Panc1 (cell line): ENCODE results near the gene PLEKHA7. TPM values are rescaled to one million over a fixed set of nuclear protein-coding genes. Genes with fewer than 3 reads are reported as not detected.

Experiments used
- ATAC-seq: fragments of 200-7000 bp; cut with Tn5 transposase; 2 replicates; pipeline ENCODE4 v1.9.1; 2020; ENCODE audit warnings: mild to moderate bottlenecking, moderate library complexity
- BruUV-seq: library from RNA; stranded (reverse); fragments of 400-500 nt; replicated peaks from 2 replicates; lab custom pipeline; 2021; lab: Mats Ljungman, UMichigan
- CTCF ChIA-PET: fragments of 300-600 bp; sonication (Branson Sonifier 250); formaldehyde crosslinking; loops from one replicate; lab custom pipeline; 2022; ENCODE audit warnings: antibody characterized with exemption; lab: Charles Lee
- POLR2A ChIA-PET: fragments of 300-600 bp; sonication (Branson Sonifier 250); formaldehyde crosslinking; loops from one replicate; lab custom pipeline; 2022; ENCODE audit warnings: antibody characterized with exemption; lab: Charles Lee
- DNase-seq: peaks from one replicate; pipeline ENCODE4 v3.0.0-alpha.2; 2010; ENCODE audit warnings: low read depth, low spot score
- H3K27ac ChIP-seq: 2 replicates; pipeline ENCODE4 v1.5.1; 2011; ENCODE audit warnings: mild to moderate bottlenecking, low read length, inconsistent platforms
- H3K27me3 ChIP-seq: fragments of 200-500 bp; sonication (Bioruptor generic); 2 replicates; pipeline ENCODE4 v1.6.0; 2014; ENCODE audit warnings: low read length, inconsistent platforms; ENCODE audit not compliant: control insufficient read depth, insufficient read depth
- H3K36me3 ChIP-seq: fragments of 200-500 bp; sonication (Bioruptor generic); 2 replicates; pipeline ENCODE4 v1.5.1; 2014; ENCODE audit warnings: inconsistent platforms, mild to moderate bottlenecking, low read length, moderate library complexity; ENCODE audit not compliant: control insufficient read depth, insufficient read depth
- H3K4me1 ChIP-seq: 2 replicates; pipeline ENCODE4 v1.5.1; 2011; ENCODE audit warnings: inconsistent platforms, mild to moderate bottlenecking, low read length, moderate library complexity; ENCODE audit not compliant: control insufficient read depth, insufficient read depth
- H3K4me3 ChIP-seq, 2 experiments: 2 replicates each; pipeline ENCODE4 v1.5.1; 2011 to 2012; ENCODE audit warnings: low read depth in 2 of 2, low read length in 2 of 2, mild to moderate bottlenecking in 2 of 2, inconsistent platforms in 1 of 2, moderate library complexity in 1 of 2
- H3K9me3 ChIP-seq: fragments of 200-500 bp; sonication (Bioruptor generic); 2 replicates; pipeline ENCODE4 v1.5.1; 2014; ENCODE audit warnings: low read depth, mild to moderate bottlenecking, inconsistent platforms, low read length, moderate library complexity; ENCODE audit not compliant: control insufficient read depth, insufficient read depth
- POLR2AphosphoS5 ChIP-seq: IDR thresholded peaks from 2 replicates; pipeline ENCODE4 v1.6.1; 2012; ENCODE audit warnings: mild to moderate bottlenecking, low read depth, low read length, moderate library complexity
- SIN3A ChIP-seq: IDR thresholded peaks from 2 replicates; pipeline ENCODE4 v1.6.1; 2012; ENCODE audit warnings: low read depth, mild to moderate bottlenecking, low read length, moderate library complexity, borderline replicate concordance; ENCODE audit not compliant: insufficient read depth
- TCF7L2 ChIP-seq: IDR thresholded peaks from 2 replicates; pipeline ENCODE4 v1.6.1; 2011; ENCODE audit warnings: mild to moderate bottlenecking, low read depth, low read length, inconsistent platforms
- in situ Hi-C: cut with HindIII; loops from 2 replicates; pipeline ENCODE4 v1.10.0; 2016; ENCODE audit warnings: low sequenced_read_pairs, low pct_unique_long_range_greater_than_20kb
- intact Hi-C: fragments of 100-400 bp; cut with micrococcal nuclease; formaldehyde crosslinking; loops from one replicate; pipeline ENCODE4 v1.10.0; 2022; ENCODE audit not compliant: unreplicated experiment
- total RNA-seq: library from RNA; stranded (reverse); gene quantifications from one replicate; pipeline ENCODE4 v1.2.1, GENCODE V29; 2021; ENCODE audit not compliant: unreplicated experiment
- TF ChIP-seq, protein P1 (sequence below), 2 experiments: IDR thresholded peaks; 2 replicates each; pipeline ENCODE4 v1.6.1; 2011 to 2012; ENCODE audit warnings: low read depth in 2 of 2, control low read depth in 1 of 2, low read length in 1 of 2, mild to moderate bottlenecking in 1 of 2, moderate library complexity in 1 of 2; ENCODE audit not compliant: insufficient read depth in 1 of 2
- TF ChIP-seq, protein P2 (sequence below): fragments of 450-650 bp; IDR thresholded peaks from 2 replicates; pipeline ENCODE4 v1.5.1; 2017; ENCODE audit warnings: mild to moderate bottlenecking

PLEKHA7 gene
- total RNA-seq, 1 experiment from 2014 or later: 11.6 TPM

- intact Hi-C loops (loop anchor here (10.0 kb wide), 1 partner anchor 280 kb away; no protein-coding TSS in a partner anchor), in situ Hi-C loops (no loop called here)
- TF ChIP-seq, protein P1, sequence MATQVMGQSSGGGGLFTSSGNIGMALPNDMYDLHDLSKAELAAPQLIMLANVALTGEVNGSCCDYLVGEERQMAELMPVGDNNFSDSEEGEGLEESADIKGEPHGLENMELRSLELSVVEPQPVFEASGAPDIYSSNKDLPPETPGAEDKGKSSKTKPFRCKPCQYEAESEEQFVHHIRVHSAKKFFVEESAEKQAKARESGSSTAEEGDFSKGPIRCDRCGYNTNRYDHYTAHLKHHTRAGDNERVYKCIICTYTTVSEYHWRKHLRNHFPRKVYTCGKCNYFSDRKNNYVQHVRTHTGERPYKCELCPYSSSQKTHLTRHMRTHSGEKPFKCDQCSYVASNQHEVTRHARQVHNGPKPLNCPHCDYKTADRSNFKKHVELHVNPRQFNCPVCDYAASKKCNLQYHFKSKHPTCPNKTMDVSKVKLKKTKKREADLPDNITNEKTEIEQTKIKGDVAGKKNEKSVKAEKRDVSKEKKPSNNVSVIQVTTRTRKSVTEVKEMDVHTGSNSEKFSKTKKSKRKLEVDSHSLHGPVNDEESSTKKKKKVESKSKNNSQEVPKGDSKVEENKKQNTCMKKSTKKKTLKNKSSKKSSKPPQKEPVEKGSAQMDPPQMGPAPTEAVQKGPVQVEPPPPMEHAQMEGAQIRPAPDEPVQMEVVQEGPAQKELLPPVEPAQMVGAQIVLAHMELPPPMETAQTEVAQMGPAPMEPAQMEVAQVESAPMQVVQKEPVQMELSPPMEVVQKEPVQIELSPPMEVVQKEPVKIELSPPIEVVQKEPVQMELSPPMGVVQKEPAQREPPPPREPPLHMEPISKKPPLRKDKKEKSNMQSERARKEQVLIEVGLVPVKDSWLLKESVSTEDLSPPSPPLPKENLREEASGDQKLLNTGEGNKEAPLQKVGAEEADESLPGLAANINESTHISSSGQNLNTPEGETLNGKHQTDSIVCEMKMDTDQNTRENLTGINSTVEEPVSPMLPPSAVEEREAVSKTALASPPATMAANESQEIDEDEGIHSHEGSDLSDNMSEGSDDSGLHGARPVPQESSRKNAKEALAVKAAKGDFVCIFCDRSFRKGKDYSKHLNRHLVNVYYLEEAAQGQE (IDR thresholded peaks at IDR 0.05; ENCODE audit: insufficient read depth in 1 of 2, low read depth in 2 of 2, low read length in 1 of 2): no peak
- TF ChIP-seq TCF7L2: no peak
- no peak for TF ChIP-seq SIN3A
- TF ChIP-seq, protein P2, sequence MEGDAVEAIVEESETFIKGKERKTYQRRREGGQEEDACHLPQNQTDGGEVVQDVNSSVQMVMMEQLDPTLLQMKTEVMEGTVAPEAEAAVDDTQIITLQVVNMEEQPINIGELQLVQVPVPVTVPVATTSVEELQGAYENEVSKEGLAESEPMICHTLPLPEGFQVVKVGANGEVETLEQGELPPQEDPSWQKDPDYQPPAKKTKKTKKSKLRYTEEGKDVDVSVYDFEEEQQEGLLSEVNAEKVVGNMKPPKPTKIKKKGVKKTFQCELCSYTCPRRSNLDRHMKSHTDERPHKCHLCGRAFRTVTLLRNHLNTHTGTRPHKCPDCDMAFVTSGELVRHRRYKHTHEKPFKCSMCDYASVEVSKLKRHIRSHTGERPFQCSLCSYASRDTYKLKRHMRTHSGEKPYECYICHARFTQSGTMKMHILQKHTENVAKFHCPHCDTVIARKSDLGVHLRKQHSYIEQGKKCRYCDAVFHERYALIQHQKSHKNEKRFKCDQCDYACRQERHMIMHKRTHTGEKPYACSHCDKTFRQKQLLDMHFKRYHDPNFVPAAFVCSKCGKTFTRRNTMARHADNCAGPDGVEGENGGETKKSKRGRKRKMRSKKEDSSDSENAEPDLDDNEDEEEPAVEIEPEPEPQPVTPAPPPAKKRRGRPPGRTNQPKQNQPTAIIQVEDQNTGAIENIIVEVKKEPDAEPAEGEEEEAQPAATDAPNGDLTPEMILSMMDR: no peak
- POLR2A ChIA-PET: no interaction called here
- CTCF ChIA-PET: interaction anchor here (0.5 kb wide), 1 partner anchor 163 kb away, joined by 3 read pairs; no protein-coding TSS in a partner anchor
- H3K4me1 ChIP-seq: peaks cover 4% of the 10 kb centered on the region; the same call in 1 of the 2 replicates
- no peaks in the 10 kb centered on the region for H3K27me3 ChIP-seq
- H3K27ac ChIP-seq: no peak overlapping the region
- no peaks in the 10 kb centered on the region for H3K36me3 ChIP-seq
- ATAC-seq (no peak), DNase-seq (no peak)
- H3K4me3 ChIP-seq: no peak overlapping the region
- H3K9me3 ChIP-seq: no peaks in the 10 kb centered on the region
- no TSS peak for BruUV-seq
These were observed 229.5 kb downstream of the PLEKHA7 start for GRCh38 chr11:16784666-16785065.

GRCh38 chr11:16784097-16784496 lies 230.1 kb downstream of the PLEKHA7 start:
- Histone ChIP-seq H3K4me3 (no peak overlapping the region), H3K27ac (no peak overlapping the region), H3K36me3 (no peaks in the 10 kb centered on the region), H3K27me3 (no peaks in the 10 kb centered on the region), H3K4me1 (peaks cover 4% of the 10 kb centered on the region; the same call in 1 of the 2 replicates), H3K9me3 (no peaks in the 10 kb centered on the region)
- TF ChIP-seq POLR2AphosphoS5 (no peak), SIN3A (no peak), TCF7L2 (no peak)
- TF ChIP-seq, protein P1 (IDR thresholded peaks at IDR 0.05; ENCODE audit: insufficient read depth in 1 of 2, low read depth in 2 of 2, low read length in 1 of 2): no peak
- TF ChIP-seq, protein P2: no peak
- ChIA-PET POLR2A (no interaction called here), CTCF (interaction anchor here (0.5 kb wide), 1 partner anchor 164 kb away, joined by 3 read pairs; no protein-coding TSS in a partner anchor)
- intact Hi-C loops: loop anchor here (10.0 kb wide), 1 partner anchor 281 kb away; no protein-coding TSS in a partner anchor
- BruUV-seq: no TSS peak
- DNase-seq: no peak
- no peak for ATAC-seq
- in situ Hi-C loops: no loop called here
